ENCODE measurements around the gene GRIN2A. TPM values are rescaled to one million over a fixed set of nuclear protein-coding genes. Genes with fewer than 3 reads are reported as not detected.

Gene GRIN2A
- total and polyA plus RNA-seq, 2 of the 8 experiments (the other 6 are each of a cell fraction or from before 2014, with no cell fraction given): 0.18 to 1.8 TPM

- TF ChIP-seq CHD7 (IDR thresholded peaks at IDR 0.05; ENCODE audit: insufficient replicate concordance, low read length): no peak
- no peak for TF ChIP-seq SAP30 (IDR thresholded peaks at IDR 0.05; ENCODE audit: insufficient read depth, insufficient replicate concordance, low read length)
- no peak for TF ChIP-seq RFX5 (IDR thresholded peaks at IDR 0.05; ENCODE audit: borderline replicate concordance, low read depth, low read length)
- TF ChIP-seq E2F6 (IDR thresholded peaks at IDR 0.05): no peak
Observed at GRCh38 chr16:9992441-9992840, 189.8 kb downstream of the GRIN2A start (continued).
